Melanocyte of skin (primary cell): Measurements from ENCODE around the gene SCN8A. TPM values are rescaled to one million over a fixed set of nuclear protein-coding genes. Genes with fewer than 3 reads are reported as not detected.

Experiments
- total RNA-seq, 2 donors: library from RNA; depleted of rRNA; stranded (reverse); fragments of >200 nt; gene quantifications; 2 replicates each; pipeline ENCODE4 v1.2.3, GENCODE V29; 2012

SCN8A gene
- total RNA-seq: 1 to 10 TPM; 3.0 to 4.1 TPM

DNA sequence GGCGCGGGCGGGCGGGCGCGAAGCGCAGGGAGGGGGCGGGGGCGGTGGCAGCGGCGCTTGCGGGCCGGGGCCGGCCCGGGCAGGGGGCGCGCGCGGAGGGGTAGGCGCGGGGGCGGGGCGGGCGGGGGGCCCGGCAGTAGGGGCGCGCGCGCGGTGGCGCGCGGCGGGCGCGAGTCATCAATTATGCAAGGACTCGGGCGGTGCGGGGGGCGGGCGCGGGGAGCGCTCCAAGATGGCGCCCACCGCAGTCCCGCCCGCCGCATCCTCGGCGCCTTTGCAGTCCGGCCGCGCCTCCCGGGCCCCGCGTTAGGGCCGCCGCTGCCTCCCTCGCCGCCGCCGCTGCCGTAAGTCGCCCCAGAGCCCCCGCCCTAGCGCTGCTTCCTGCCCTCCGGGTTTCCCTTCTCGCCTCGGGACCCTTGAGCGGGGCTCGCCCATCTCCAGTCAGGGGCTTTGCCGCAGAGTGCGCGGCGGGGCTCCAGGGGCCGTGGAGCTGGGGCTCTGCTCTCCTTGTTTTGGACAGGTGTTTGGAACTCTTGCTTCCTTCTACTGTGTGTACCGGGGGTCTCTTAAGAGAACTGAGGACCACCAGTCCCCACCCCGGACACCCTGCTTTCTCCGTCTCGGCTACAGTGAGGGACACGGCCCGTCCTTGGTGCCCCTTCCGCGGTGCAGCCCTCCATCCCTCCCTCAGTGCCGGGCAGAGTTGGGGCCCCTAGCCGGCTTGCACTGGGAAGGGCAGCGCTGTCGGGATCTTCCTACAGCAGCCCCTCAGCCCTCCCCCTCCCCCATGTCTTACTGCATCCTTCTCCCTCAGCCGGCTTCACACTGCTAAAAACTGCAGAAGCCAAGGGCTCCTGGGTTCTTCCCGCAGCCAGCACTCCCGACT lies at the start of gene SCN8A:
TSS of gene SCN8A (plus strand) at position 218 of the 886 bp plus-strand sequence. CDS start 71,585 bp downstream, outside the sequence.

DNA sequence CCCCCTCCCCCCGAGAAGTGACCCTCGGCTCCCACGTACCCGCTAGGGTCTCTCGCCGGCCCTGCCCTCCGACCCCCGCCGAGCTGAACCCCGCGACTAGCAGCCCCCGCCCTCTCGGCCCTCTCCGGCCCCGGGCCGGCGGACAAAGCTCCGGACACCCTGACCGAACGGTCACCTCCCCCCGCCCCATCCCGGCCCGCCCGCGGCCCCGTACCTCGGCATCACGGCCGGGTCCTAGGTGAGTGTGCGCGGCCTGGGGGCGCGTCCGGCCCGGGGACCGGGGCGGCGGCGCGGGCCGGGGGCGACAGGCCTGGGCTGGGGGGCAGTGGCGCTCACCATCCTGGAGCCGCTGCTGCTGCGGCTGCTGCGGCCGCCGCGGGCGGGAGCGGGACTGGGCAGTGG lies 257.3 kb downstream of the SCN8A start, which contains the start of gene FIGNL2:
TSS of gene FIGNL2 (minus strand) at position 393 of the 402 bp plus-strand sequence. CDS start 26,305 bp downstream, outside the sequence.

Other genes starting within 250 kb of the SCN8A start
- gene CELA1, start 244.6 kb upstream of the SCN8A start, total RNA-seq: not detected
- gene GALNT6, start 199.8 kb upstream of the SCN8A start, total RNA-seq: 1 to 10 TPM in 1 of 2 donors, under 1 TPM in 1; 0.34 to 3.0 TPM
- under 1 TPM; 0.33 to 0.34 TPM for gene SLC4A8, start 166.4 kb upstream of the SCN8A start, total RNA-seq